ENCODE results near the gene TCF20. TPM values are rescaled to one million over a fixed set of nuclear protein-coding genes. Genes with fewer than 3 reads are reported as not detected.

TCF20 gene
- total RNA-seq, 2 donors from 2014 or later, result 17.8 to 19.7 TPM

DNA sequence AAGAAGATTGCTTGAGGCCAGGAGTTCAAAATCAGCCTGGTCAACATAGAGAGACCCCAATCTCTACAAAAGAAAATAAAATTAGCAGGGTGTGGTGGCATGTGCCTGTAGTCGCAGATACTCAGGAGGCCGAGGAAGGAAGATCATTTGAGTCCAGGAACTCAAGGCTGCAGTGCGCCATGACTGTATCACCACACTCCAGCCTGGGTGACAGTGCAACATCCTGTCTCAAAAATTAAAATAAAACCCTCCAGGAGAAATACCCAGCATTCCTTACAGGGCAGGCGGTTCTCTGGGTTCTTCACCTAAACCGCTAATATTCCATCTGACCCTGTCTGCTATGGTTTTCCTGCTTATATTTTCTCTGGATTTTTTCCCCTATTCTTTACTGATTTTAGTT, 13.5 kb downstream of the TCF20 start:
- peaks cover 14% of the 10 kb centered on the region for H3K4me1 ChIP-seq
- TF ChIP-seq POLR2A (IDR thresholded peaks at IDR 0.05), result no peak
- no peak overlapping the region for H3K27ac ChIP-seq
- H3K27me3 ChIP-seq, result no peaks in the 10 kb centered on the region
- no peak overlapping the region for H3K4me3 ChIP-seq
- H3K9me3 ChIP-seq, result no peaks in the 10 kb centered on the region
- ATAC-seq, result no peak
- DNase-seq, result no peak
- 91 to 95% methylated on average over 5 of the region's 5 CpGs for WGBS, 2 donors
- intact Hi-C loops (cut with DNase I), result no loop called here
- H3K36me3 ChIP-seq (replicated peaks in 1 of 2; ENCODE audit: insufficient read depth in 1 of 2, low read depth in 2 of 2), result no peaks in the 10 kb centered on the region

DNA sequence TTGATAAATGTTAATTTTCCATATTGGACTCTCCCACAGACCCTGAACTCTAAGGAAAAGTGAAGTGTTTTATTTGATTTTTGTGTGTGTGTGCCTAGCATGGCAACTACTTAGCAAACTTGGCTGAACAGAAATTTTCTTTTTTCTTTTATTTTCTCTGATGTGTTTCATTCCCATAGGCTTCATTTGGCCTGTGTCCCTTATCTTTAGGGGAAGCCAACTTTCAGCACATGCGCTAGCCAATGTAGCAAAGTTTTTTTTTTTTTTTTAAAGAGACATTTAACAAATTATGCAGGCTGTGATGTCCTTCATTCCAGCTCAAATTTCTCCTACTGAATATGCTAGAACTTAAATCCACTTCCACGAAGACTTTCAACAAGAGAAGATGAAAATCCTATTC, 14.2 kb downstream of the TCF20 start:
- no peak overlapping the region for H3K27ac ChIP-seq
- peaks cover 8% of the 10 kb centered on the region for H3K4me1 ChIP-seq
- no peaks in the 10 kb centered on the region for H3K27me3 ChIP-seq
- no peaks in the 10 kb centered on the region for H3K9me3 ChIP-seq
- H3K4me3 ChIP-seq, result no peak overlapping the region
- 46 to 50% methylated on average over 2 of the region's 2 CpGs for WGBS, 2 donors
- TF ChIP-seq, protein P1, sequence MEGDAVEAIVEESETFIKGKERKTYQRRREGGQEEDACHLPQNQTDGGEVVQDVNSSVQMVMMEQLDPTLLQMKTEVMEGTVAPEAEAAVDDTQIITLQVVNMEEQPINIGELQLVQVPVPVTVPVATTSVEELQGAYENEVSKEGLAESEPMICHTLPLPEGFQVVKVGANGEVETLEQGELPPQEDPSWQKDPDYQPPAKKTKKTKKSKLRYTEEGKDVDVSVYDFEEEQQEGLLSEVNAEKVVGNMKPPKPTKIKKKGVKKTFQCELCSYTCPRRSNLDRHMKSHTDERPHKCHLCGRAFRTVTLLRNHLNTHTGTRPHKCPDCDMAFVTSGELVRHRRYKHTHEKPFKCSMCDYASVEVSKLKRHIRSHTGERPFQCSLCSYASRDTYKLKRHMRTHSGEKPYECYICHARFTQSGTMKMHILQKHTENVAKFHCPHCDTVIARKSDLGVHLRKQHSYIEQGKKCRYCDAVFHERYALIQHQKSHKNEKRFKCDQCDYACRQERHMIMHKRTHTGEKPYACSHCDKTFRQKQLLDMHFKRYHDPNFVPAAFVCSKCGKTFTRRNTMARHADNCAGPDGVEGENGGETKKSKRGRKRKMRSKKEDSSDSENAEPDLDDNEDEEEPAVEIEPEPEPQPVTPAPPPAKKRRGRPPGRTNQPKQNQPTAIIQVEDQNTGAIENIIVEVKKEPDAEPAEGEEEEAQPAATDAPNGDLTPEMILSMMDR (IDR thresholded peaks at IDR 0.05), result no peak
- TF ChIP-seq POLR2A (IDR thresholded peaks at IDR 0.05), result no peak
- DNase-seq, result no peak
- intact Hi-C loops (cut with DNase I), result no loop called here
- H3K36me3 ChIP-seq (replicated peaks in 1 of 2; ENCODE audit: insufficient read depth in 1 of 2, low read depth in 2 of 2), result no peaks in the 10 kb centered on the region
- no peak for ATAC-seq

DNA sequence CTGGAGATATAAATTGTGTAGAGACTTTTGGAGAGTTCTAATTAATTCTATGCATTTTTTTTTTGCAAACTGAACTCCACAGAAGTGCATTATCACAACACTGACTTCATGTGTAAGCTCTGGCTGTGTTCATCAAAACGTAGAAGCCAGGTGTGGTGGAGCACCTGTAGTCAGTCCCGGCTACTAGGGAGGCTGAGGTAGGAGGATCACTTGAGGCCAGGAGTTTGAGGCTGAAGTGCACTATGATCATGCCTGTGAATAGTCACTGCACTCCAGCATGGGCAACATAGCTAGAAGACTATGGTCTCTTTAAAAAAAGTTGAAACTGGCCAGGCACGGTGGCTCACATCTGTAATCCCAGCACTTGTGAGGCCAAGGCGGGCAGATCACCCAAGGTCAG, 20.6 kb downstream of the TCF20 start:
- Histone ChIP-seq H3K27me3 (no peaks in the 10 kb centered on the region), H3K4me1 (peaks cover 7% of the 10 kb centered on the region), H3K9me3 (no peaks in the 10 kb centered on the region), H3K36me3 (replicated peaks in 1 of 2; ENCODE audit: insufficient read depth in 1 of 2, low read depth in 2 of 2) (no peaks in the 10 kb centered on the region), H3K4me3 (no peak overlapping the region), H3K27ac (no peak overlapping the region)
- intact Hi-C loops (cut with DNase I), result no loop called here
- TF ChIP-seq, protein P1 (IDR thresholded peaks at IDR 0.05), result no peak
- no peak for TF ChIP-seq POLR2A (IDR thresholded peaks at IDR 0.05)
- 80 to 85% methylated on average over 4 of the region's 4 CpGs for WGBS, 2 donors
- DNase-seq, result no peak
- no peak for ATAC-seq

DNA sequence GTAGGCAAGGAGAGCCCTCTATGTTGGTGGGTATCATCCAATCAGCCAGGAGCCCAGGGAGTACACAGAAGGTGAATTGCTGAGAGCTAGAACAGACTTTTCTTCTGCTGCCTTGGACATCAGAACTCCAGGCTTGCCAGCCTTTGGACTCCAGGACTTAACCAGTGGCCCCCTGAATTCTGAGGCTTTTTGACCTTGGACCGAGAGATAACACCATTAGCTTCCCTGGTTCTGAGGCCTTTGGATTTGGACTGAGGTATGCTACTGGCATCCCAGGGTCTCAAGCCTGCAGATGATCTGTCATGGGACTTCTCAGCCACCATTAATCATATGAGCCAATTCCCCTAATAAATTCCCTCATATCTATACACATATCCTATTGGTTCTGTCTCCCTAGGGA, 21.5 kb downstream of the TCF20 start:
- no peaks in the 10 kb centered on the region for H3K9me3 ChIP-seq
- intact Hi-C loops (cut with DNase I), result no loop called here
- ATAC-seq (no peak), DNase-seq (no peak)
- no peaks in the 10 kb centered on the region for H3K36me3 ChIP-seq (replicated peaks in 1 of 2; ENCODE audit: insufficient read depth in 1 of 2, low read depth in 2 of 2)
- TF ChIP-seq, protein P1 (IDR thresholded peaks at IDR 0.05), result no peak
- no peak for TF ChIP-seq POLR2A (IDR thresholded peaks at IDR 0.05)
- H3K4me1 ChIP-seq, result peaks cover 7% of the 10 kb centered on the region
- H3K4me3 ChIP-seq, result no peak overlapping the region
- H3K27ac ChIP-seq, result no peak overlapping the region
- 0 to 42% methylated on average over 1 of the region's 1 CpG for WGBS, 2 donors
- no peaks in the 10 kb centered on the region for H3K27me3 ChIP-seq

DNA sequence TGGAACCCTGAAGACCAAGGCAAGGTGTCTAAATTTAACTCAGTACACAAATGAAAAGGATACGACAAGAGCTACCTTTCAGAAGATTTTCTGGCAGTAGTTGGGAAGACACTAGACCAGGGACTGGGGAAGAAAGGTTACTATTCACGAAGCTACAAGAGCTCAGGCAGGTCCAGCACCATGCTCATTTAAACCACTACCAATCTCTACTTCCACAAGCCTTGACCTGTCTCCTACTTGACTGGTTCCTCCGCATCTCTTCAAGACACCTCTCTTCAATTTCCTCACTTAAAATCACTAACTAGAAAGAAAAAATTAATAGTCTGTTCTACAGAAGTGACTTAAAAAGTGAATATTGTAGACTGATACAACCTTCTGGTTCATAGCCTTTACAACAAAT, 22.9 kb downstream of the TCF20 start:
- intact Hi-C loops (cut with DNase I), result no loop called here
- no peak for ATAC-seq
- H3K4me3 ChIP-seq, result no peak overlapping the region
- H3K27me3 ChIP-seq, result no peaks in the 10 kb centered on the region
- 93 to 95% methylated on average over 3 of the region's 3 CpGs for WGBS, 2 donors
- TF ChIP-seq, protein P1 (IDR thresholded peaks at IDR 0.05), result no peak
- no peak for TF ChIP-seq POLR2A (IDR thresholded peaks at IDR 0.05)
- no peaks in the 10 kb centered on the region for H3K9me3 ChIP-seq
- no peaks in the 10 kb centered on the region for H3K36me3 ChIP-seq (replicated peaks in 1 of 2; ENCODE audit: insufficient read depth in 1 of 2, low read depth in 2 of 2)
- H3K27ac ChIP-seq, result no peak overlapping the region
- DNase-seq, result no peak
- peaks cover 15% of the 10 kb centered on the region for H3K4me1 ChIP-seq
